CD4-positive, alpha-beta T cell (primary cell): ENCODE results near the gene ACP4. TPM values are rescaled to one million over a fixed set of nuclear protein-coding genes. Genes with fewer than 3 reads are reported as not detected.

ENCODE experiments used
- ATAC-seq: fragments of 200-7000 bp; cut with Tn5 transposase; one replicate; pipeline ENCODE4 v1.10.0; 2022; ENCODE audit warnings: mild to moderate bottlenecking; ENCODE audit not compliant: poor library complexity
- CTCF ChIA-PET: fragments of 350-600 bp; sonication (Branson Sonifier 250); formaldehyde crosslinking; loops from one replicate; lab custom pipeline; 2021; ENCODE audit warnings: antibody characterized with exemption, inconsistent platforms; lab: Charles Lee
- POLR2A ChIA-PET: fragments of 350-600 bp; sonication (Branson Sonifier 250); formaldehyde crosslinking; loops from one replicate; lab custom pipeline; 2021; ENCODE audit warnings: antibody characterized with exemption, inconsistent platforms; lab: Charles Lee
- DNase-seq, 14 experiments: peaks; one replicate each; pipeline ENCODE4 v3.0.0-alpha.2; 2013 to 2020; ENCODE audit warnings: mixed read lengths in 2 of 14
- H3K27ac ChIP-seq, 2 donors: one replicate each; pipeline versions ENCODE4 v1.5.1 to v1.7.0; 2013; ENCODE audit warnings: low read length in 2 of 2, low read depth in 1 of 2, mild to moderate bottlenecking in 1 of 2
- H3K27me3 ChIP-seq, 2 experiments: 1 replicate in 1 of 2; 2 replicates in 1 of 2; pipeline versions ENCODE4 v1.6.1 to v1.7.0; 2013; ENCODE audit warnings: low read length in 2 of 2, control low read depth in 1 of 2, mild to moderate bottlenecking in 1 of 2, moderate library complexity in 1 of 2; ENCODE audit not compliant: insufficient read depth in 2 of 2, control insufficient read depth in 1 of 2
- H3K36me3 ChIP-seq: one replicate; pipeline ENCODE4 v1.6.1; 2013; ENCODE audit warnings: low read length, control low read depth; ENCODE audit not compliant: insufficient read depth
- H3K4me1 ChIP-seq: one replicate; pipeline ENCODE4 v1.6.1; 2013; ENCODE audit warnings: low read length, control low read depth; ENCODE audit not compliant: insufficient read depth
- H3K4me3 ChIP-seq: one replicate; pipeline ENCODE4 v1.5.1; 2013; ENCODE audit warnings: mild to moderate bottlenecking, low read length, moderate library complexity
- H3K9me3 ChIP-seq, 2 experiments: 1 replicate in 1 of 2; 2 replicates in 1 of 2; pipeline versions ENCODE4 v1.6.1 to v1.7.0; 2013; ENCODE audit warnings: low read length in 2 of 2, mild to moderate bottlenecking in 2 of 2, control low read depth in 1 of 2, moderate library complexity in 1 of 2; ENCODE audit not compliant: control insufficient read depth in 1 of 2, insufficient read depth in 1 of 2
- H3K27ac Mint-ChIP-seq: one replicate; pipeline ENCODE4 v1.8.0; 2020; ENCODE audit warnings: mixed read lengths
- H3K27me3 Mint-ChIP-seq: one replicate; pipeline ENCODE4 v1.8.0; 2021; ENCODE audit warnings: mixed read lengths
- H3K36me3 Mint-ChIP-seq: one replicate; pipeline ENCODE4 v1.8.0; 2021; ENCODE audit warnings: low read depth, mixed read lengths
- H3K4me1 Mint-ChIP-seq: one replicate; pipeline ENCODE4 v1.8.0; 2021; ENCODE audit warnings: low read depth, mixed read lengths
- H3K4me3 Mint-ChIP-seq: one replicate; pipeline ENCODE4 v1.8.0; 2020; ENCODE audit warnings: mild to moderate bottlenecking, mixed read lengths
- H3K9me3 Mint-ChIP-seq: one replicate; pipeline ENCODE4 v1.8.0; 2020; ENCODE audit warnings: mixed read lengths
- intact Hi-C, 2 experiments: fragments of 100-400 bp; cut with DNase I in 1 of 2; cut with micrococcal nuclease in 1 of 2; formaldehyde crosslinking; loops; one replicate each; pipeline versions ENCODE4 v1.15.1 to v1.9.0; 2023 to 2025; cut with DNase I, micrococcal nuclease
- polyA plus RNA-seq, 2 donors: library from polyadenylated mRNA; unstranded; fragments of 120-200 nt; gene quantifications; one replicate each; pipeline ENCODE4 v1.2.1, GENCODE V29; 2013
- total RNA-seq, 174 experiments: library from RNA in 2 of 174; stranded (reverse) in 2 of 174; gene quantifications; one replicate each; pipeline ENCODE4 v1.2.3 and lab custom pipeline; 2021 to 2026
- TF ChIP-seq, protein P1 (sequence below): fragments of 200-600 bp; IDR thresholded peaks from one replicate; pipeline ENCODE4 v1.8.0; 2022; ENCODE audit warnings: antibody characterized with exemption, mild to moderate bottlenecking

Gene ACP4, protein sequence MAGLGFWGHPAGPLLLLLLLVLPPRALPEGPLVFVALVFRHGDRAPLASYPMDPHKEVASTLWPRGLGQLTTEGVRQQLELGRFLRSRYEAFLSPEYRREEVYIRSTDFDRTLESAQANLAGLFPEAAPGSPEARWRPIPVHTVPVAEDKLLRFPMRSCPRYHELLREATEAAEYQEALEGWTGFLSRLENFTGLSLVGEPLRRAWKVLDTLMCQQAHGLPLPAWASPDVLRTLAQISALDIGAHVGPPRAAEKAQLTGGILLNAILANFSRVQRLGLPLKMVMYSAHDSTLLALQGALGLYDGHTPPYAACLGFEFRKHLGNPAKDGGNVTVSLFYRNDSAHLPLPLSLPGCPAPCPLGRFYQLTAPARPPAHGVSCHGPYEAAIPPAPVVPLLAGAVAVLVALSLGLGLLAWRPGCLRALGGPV
- total RNA-seq: not detected
- polyA plus RNA-seq (2013, experiment 1 of 2): 0.06 TPM
- not detected for polyA plus RNA-seq (2013, experiment 2 of 2)
- 0 to 0.13 (median 0) reads per million in 172 experiments for total RNA-seq (lab: John Stamatoyannopoulos, UW)

DNA sequence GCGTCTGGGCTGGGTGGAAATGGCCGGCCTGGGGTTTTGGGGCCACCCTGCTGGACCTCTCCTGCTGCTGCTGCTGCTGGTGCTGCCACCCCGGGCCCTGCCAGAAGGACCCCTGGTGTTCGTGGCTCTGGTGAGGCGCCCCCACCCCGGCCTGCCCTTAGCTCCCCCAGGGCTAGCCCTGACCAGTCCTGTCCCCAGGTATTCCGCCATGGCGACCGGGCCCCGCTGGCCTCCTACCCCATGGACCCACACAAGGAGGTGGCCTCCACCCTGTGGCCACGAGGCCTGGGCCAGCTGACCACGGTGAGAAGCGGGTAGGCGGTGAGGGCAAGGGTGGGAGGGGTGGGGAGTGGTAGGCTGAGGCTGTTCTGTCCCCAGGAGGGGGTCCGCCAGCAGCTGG is at the start of gene ACP4:
ACP4 (plus strand) TSS at position 20 of the 400 bp plus-strand sequence; CDS start at position 20, 0 bp downstream.
- Histone ChIP-seq H3K27me3 (no peaks in the 10 kb centered on the region), H3K27ac (no peak within 1 kb of the TSS), H3K4me3 (no peak within 1 kb of the TSS), H3K4me1 (peaks cover 15% of the 10 kb centered on the region), H3K9me3 (no peaks in the 10 kb centered on the region), H3K36me3 (no peaks in the 10 kb centered on the region)
- no peaks in the 10 kb centered on the region for H3K27me3 Mint-ChIP-seq
- H3K36me3 Mint-ChIP-seq: no peaks in the 10 kb centered on the region
- no peaks in the 10 kb centered on the region for H3K9me3 Mint-ChIP-seq
- H3K4me1 Mint-ChIP-seq: peaks cover 5% of the 10 kb centered on the region
- H3K4me3 Mint-ChIP-seq: no peak within 1 kb of the TSS
- CTCF ChIA-PET: no interaction called here
- ATAC-seq (no peak), DNase-seq (no peak)
- POLR2A ChIA-PET: no interaction called here
- intact Hi-C loops: no loop called here
- no peak within 1 kb of the TSS for H3K27ac Mint-ChIP-seq
- TF ChIP-seq, protein P1, sequence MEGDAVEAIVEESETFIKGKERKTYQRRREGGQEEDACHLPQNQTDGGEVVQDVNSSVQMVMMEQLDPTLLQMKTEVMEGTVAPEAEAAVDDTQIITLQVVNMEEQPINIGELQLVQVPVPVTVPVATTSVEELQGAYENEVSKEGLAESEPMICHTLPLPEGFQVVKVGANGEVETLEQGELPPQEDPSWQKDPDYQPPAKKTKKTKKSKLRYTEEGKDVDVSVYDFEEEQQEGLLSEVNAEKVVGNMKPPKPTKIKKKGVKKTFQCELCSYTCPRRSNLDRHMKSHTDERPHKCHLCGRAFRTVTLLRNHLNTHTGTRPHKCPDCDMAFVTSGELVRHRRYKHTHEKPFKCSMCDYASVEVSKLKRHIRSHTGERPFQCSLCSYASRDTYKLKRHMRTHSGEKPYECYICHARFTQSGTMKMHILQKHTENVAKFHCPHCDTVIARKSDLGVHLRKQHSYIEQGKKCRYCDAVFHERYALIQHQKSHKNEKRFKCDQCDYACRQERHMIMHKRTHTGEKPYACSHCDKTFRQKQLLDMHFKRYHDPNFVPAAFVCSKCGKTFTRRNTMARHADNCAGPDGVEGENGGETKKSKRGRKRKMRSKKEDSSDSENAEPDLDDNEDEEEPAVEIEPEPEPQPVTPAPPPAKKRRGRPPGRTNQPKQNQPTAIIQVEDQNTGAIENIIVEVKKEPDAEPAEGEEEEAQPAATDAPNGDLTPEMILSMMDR: no peak

DNA sequence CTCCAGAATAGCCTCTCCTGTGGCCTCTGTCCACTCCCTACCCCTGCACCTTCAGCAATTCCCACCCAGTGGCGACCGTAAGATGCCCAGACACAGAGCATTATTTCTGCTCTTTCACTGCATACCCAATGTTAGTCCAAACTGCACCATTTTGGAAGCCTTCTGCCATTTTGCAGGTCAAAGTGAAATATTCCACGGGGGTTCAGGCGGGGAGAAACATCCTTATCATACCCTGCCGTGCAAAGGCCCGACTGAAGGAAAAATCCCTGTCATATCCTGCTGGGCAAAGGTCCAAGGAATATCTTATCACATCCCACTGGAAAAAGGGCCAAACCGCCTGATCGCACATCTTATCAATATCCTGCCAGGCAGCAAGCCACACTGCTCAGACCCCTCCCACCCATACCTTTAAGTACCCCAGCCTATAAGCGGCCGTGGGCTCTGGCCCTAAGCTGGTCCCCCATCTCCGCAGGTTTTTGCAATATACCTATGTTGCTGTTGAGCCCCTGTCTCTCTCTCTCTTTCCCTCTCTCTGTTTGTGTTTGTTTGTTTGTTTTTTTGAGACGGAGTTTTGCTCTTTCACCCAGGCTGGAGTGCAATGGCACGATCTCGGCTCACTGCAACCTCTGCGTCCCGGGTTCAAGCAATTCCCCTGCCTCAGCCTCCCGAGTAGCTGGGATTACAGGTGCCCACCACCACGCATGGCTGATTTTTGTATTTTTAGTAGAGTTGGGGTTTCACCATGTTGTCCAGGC is 48.9 kb upstream of the ACP4 start:
- no peaks in the 10 kb centered on the region for H3K4me1 Mint-ChIP-seq
- H3K4me1 ChIP-seq: no peaks in the 10 kb centered on the region
- no peak overlapping the region for H3K27ac Mint-ChIP-seq
- TF ChIP-seq, protein P1: no peak
- ATAC-seq (no peak), DNase-seq (no peak)
- intact Hi-C loops: no loop called here
- peaks cover 0 to 4% of the 10 kb centered on the region in 2 experiments for H3K9me3 ChIP-seq
- peaks cover 56% of the 10 kb centered on the region for H3K27me3 Mint-ChIP-seq
- no peak overlapping the region for H3K27ac ChIP-seq
- H3K27me3 ChIP-seq: peaks cover 5 to 14% of the 10 kb centered on the region in 2 experiments
- H3K4me3 Mint-ChIP-seq: no peak overlapping the region
- H3K36me3 Mint-ChIP-seq: no peaks in the 10 kb centered on the region
- ChIA-PET CTCF (no interaction called here), POLR2A (no interaction called here)
- no peaks in the 10 kb centered on the region for H3K36me3 ChIP-seq
- no peak overlapping the region for H3K4me3 ChIP-seq
- H3K9me3 Mint-ChIP-seq: no peaks in the 10 kb centered on the region

DNA sequence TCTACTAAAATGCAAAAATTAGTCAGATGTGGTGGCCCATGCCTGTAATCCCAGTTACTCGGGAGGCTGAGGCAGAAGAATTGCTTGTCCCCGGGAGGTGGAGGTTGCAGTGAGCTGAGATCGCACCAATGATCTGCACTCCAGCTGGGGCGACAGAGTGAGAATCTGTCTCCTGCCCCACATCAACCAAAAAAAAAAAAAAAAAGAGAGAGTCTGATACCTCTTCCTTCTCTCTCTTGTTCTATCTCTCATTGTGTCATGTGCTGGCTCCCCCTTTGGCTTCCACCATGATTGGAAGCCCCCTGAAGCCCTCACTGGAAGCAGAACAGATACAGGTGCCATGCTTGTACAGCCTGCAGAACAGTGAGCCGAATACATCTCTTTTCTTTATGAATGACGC is 46.7 kb upstream of the ACP4 start:
- no peak overlapping the region for H3K27ac Mint-ChIP-seq
- TF ChIP-seq, protein P1: no peak
- ChIA-PET POLR2A (no interaction called here), CTCF (no interaction called here)
- H3K9me3 ChIP-seq: peaks cover 0 to 4% of the 10 kb centered on the region in 2 experiments
- no peaks in the 10 kb centered on the region for H3K4me1 ChIP-seq
- intact Hi-C loops: no loop called here
- no peaks in the 10 kb centered on the region for H3K36me3 Mint-ChIP-seq
- H3K4me3 Mint-ChIP-seq: no peak overlapping the region
- H3K4me1 Mint-ChIP-seq: no peaks in the 10 kb centered on the region
- no peak for ATAC-seq
- no peaks in the 10 kb centered on the region for H3K9me3 Mint-ChIP-seq
- peaks cover 56% of the 10 kb centered on the region for H3K27me3 Mint-ChIP-seq
- DNase-seq: no peak
- H3K4me3 ChIP-seq: no peak overlapping the region
- no peaks in the 10 kb centered on the region for H3K36me3 ChIP-seq
- H3K27ac ChIP-seq: no peak overlapping the region
- peaks cover 0 to 16% of the 10 kb centered on the region in 2 experiments for H3K27me3 ChIP-seq
